Tongue (tissue), 2 donors: Measurements from ENCODE around the gene PRKCA. TPM values are rescaled to one million over a fixed set of nuclear protein-coding genes. Genes with fewer than 3 reads are reported as not detected.
"Not testable (repeated sequence)": the region's sequence is repeated elsewhere in the genome, so short reads cannot be mapped to it uniquely, and the experiment has no call there.

Source experiments
- DNase-seq: peaks from one replicate; pipeline ENCODE4 v3.0.0-alpha.2; 2015
- total RNA-seq: library from RNA; depleted of rRNA; stranded (reverse); fragments of >200 nt; gene quantifications from one replicate; pipeline ENCODE4 v1.2.3, GENCODE V29; 2014

The PRKCA gene
- total RNA-seq, 1 donor from 2014 or later: 8.0 TPM

DNA sequence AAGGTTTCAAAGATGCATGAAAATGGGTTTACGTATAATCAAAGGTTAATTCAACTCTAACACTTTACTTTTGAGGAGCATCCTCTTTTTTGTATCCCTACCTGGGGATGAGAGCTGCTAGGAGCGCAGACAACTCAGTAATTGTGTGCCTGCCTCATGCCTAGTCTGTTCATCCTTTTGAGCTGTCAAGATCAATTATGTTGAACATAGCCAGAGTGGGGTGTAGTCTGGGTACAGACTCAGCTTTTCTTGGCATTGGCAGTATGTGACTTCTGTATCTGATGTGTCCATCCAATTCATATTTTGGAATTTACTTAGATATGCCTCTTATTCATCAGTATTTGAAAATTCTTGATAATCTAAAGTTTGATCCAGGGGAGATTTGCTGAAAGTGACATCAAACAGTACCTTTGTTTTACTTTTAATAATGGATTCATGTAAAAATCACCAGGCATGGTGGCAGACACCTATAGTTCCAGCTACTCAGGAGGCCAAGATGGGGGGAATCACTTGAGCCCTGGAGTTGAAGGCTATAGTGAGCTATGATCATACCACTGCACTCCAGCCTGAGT, 24.1 kb downstream of the PRKCA start:
- no peak for DNase-seq

DNA sequence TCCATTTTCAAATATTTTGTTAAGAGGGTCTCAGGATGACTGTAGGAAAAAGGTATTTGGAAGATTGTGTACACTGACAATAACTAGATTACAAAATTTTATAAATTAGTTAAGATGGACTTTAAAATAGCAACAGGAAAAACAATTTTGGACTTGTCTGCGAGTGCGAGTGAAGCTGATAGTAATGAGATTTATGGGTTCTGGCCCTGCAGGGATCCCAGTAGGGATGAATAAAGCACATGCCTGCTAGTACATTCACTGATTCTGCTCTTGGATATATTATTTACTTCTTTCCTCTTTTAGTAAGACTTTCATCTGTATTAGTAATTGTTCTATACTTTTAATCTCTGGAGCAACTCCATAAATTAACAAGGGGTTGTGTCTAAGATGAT, 28.2 kb downstream of the PRKCA start:
- no peak for DNase-seq

DNA sequence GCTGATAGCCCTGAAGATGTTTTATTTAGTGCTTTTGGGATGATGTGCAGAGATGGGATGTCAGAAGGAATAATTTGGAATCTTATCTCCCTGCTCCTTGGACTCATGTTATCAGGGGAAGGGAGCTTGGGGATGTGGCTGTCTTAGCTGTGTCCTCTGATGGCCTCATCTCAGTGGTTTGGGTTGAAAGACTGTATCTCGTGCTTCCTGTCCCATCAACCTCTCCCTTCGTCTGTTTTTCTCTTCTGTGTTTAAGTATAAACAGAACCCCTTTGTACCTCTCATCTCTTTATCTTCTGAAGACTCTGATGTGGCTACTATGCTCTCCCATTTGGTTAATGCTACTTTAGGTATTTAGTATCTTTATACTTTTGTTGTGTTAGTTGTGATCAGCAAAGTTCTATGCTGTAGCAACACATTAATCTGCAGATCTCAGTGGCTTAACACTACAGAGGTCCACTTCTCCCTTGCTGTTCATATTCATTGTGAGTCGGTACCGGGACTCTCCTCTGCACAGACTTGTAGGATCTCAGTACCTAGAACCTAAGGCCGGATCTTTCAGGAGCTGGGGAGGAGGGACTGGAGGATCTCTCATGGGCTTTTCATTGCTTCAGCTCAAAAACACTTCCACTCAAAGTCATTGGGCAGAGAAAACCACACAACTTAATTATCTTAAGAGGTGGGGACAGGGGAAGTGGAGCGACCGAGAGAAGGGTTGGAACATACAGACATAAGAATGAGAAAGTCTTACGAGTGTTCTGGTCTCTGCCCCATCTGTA, 28.8 kb downstream of the PRKCA start:
- DNase-seq: no peak

DNA sequence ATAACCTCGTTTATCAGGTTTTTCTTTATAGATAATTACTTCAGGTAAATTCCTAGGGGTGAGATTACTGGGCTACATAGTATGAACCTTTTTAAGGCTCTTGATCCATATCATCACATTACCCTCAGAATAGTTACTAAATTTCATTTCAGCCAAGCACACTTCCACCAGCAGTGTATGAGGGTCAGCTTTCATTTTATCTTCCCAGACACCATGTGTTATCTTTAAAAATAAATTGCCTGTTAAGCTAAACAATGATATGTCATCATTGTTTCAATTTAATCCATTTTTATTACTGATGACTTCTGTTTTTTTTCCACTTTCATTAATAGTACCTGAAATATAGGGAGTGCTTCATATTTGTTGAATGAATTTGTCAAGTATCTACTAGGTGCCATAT, 33.4 kb downstream of the PRKCA start:
- no peak for DNase-seq

DNA sequence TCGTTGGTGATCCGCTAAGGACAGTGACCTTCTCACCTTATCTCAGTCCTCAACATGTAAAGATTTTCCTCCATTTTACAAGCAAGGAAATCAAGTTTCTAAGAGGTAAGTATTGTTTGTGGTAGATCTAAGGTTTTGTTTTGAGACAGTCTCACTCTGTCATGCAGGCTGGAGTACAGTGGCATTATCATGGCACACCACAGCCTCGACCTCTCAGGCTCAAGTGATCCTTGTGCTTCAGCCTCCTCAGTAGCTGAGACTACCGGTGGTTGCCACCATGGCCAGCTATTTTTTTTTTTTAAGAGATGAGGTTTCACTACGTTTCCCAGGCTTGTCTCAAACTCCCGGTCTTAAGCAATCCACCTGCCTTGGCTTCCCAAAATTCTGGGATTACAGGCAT, 34.9 kb downstream of the PRKCA start:
- DNase-seq: no peak

DNA sequence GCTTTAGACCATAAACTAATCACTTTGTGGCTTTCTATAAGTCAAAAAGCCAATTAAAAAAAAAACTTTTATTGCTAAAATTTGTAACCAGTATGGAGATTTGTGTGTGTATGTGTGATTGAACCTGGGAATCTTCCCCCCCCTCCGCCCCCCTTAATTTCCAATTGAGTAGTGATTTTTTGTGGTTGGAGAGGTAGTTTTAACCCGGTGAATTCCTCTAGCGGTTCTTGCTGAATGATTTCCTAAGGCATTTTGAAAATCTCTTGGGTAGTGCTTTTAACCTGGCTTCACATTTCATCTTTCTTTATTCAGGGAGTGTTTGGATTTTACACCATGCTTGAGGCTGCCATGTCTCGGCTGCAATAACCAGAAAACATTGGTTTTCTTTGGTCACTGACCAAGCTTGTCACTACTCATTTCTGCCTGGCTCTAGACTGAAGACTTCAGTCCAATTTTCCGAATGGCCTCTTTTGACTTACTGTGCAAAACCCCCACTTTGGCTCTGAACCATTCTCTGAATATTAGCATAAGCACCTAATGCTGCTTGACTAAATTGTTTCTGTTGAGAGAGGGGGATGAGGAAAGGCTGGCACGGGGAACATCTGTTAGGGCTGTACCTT, 35.6 kb downstream of the PRKCA start:
- DNase-seq: peak; percentile 82

DNA sequence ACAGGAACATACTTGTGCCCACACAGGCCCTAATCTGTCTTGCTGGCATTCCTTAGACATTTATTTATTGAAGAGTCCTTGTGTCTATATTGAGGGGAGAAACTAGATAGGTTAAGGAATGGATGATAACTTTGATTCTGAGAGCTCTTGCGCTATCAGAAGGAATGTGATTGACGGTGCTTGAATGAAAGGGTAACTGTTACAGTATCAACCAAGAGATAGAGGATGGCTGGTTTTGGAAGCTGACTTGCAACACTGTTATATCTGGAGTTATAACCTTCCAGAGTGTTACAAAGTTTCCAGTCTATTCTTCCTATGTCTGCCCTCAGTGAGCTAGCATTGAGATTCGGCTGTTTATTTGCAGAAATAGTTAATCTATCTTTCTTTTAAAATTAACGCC, 36.5 kb downstream of the PRKCA start:
- no peak for DNase-seq

DNA sequence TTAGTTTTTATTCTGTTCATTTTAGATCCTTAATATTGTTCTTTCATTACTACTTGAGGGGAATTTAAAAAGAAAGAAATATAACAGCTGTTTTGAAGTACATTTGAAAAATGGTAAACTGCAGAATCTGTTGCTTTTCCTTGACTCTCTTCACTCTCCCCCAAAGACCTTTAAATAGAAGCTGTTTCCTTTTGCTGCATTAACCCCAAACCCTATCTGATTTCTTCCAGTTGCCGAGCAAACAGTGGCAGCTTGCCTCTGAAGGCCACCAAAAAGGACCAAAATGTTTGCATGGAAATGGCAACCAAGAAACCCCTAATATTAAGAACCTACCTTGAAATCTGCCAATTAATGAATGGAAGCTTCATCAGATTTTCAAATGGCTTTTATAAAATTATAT, 37.1 kb downstream of the PRKCA start:
- no peak for DNase-seq

DNA sequence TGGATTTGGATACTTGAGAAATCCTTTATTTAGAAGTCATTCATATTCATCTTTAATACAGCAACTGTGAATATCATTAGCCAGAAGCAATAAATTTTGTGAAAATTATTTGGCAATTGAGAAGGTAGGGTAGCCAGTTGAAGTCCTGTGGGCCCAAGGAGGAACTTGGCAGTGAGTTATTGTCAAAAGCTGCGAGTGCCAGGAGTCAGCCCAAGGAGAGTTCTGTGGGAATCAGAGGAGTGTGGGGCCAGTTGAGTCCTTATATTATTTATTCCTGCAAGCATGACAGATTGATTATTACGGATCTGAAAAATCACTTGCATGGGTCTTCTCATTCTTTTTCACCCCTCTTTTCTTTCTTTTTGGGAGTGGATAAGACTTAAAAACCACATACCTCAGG, 38.3 kb downstream of the PRKCA start:
- no peak for DNase-seq

DNA sequence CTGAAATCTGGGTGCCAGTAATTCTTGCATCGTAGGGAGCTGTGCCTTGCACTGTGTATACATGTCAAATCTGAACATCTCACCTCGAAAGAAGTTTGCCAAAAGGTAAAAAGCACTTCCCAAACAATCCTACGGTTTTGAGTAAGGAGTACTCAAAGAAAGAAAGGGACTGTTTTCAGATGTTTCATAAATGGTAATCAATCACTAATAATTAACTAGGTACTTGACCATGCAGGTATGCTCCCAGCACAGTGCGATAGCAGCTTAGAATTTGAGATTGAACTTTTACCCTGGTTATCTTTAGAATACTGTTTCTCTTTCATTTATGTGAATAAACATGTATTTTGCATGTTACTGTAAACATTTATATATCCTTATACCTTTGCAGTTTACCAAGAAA, 39.0 kb downstream of the PRKCA start:
- DNase-seq: no peak

DNA sequence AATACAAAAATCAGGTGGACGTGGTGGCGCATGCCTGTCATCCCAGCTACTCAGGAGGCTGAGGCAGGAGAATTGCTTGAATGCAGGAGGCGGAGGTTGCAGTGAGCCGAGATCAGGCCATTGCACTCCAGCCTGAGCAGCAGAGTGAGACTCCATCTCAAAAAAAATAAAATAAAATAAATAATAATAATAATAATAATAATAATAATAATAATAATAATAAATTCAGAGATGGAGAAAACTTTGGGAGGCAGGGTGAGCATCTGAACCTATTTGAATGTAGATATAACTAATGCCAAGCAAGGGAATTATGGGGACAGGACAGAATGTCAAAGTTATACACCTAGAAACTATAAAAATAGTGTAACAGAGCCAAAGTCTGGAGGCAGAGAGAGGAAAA, 39.9 kb downstream of the PRKCA start:
- DNase-seq: not testable (repeated sequence)

DNA sequence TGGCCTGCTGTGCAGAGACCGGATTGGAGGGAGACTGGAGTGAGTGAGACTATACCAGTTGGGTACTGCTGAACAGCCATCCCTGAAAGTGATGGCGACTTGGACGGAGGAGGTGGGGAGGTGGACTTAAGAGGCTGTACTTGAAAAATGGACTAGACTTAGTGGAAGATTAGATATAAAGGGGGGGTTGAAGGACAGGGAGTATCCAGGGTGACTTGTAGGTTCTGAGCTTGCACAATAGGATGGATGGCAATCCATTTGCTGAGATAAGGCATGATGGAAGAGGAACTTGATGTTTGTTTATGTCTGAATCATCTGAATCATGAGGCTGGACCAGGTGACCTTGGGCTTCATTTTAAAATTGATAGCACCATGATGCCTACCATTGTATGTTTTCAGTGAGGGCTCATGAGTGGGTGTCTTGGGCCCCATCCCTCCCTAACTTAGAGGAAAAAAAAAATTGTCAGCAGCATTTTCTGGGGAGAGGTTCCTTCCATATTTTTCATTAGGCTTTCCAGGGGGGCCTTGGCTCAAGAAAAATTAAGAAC, 41.2 kb downstream of the PRKCA start:
- no peak for DNase-seq

DNA sequence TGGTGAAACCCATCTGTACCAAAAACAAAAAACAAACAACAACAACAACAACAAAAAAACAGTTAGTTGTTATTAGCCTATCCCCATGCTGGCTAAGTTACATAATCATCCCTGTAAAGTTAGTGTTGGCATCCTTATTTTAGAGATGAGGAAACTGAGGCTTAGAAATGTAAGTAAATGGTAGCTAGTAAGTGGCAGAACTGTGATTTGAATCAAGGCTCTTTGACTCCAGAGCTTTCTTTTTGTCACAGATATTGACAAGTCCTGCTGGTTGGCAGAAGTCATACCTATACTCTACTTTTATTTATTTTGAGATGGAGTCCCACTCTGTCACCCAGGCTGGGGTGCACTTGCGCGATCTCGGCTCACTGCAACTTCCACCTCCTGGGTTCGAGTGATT, 42.1 kb downstream of the PRKCA start:
- no peak for DNase-seq

DNA sequence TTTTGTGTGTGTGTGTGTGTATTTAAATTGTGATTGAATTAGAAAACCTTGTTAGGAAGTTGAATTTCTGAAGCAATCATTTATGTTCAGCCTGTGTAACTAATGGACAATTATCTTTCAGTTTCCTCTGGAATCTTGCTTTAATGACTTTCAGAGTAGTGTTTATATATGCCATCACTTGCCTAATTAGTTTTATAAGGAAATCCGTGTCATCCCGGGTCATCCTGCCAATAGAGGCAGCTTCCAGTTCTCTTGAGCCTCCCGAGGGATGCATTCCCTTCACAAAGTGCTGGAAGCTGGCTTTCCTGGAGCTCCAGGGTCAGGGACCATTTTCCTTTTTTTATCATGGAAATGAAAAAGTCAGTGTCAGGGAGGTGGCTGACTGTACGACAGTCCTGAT, 42.9 kb downstream of the PRKCA start:
- no peak for DNase-seq

DNA sequence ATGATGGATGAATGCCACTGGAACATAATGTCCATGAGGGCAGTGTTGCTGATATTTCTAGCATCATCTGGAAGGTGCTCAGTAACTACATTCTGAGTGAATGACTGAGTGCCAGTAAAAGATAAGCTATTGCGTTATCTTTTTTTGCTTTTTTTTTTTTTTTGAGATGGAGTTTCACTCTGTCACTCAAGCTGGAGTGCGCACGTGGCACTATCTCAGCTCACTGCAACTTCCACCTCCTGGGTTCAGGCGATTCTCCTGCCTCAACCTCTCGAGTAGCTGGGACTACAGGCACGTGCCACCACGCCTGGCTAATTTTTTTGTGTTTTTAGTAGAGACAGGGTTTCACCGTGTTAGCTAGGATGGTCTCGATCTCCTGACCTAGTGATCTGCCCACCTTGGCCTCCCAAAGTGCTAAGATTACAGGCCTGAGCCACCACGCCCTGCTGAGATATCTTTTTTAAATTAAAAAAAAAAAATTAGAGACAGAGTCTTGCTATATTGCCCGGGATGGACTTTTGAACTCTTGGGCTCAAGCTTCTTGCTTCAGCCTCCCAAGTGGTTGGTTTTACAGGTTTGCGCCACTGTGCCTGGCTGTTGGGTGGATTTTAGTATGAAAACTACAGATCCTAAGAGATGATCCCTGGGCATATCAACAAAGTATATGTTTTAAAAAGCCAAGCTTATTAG, 43.7 kb downstream of the PRKCA start:
- not testable (repeated sequence) for DNase-seq

DNA sequence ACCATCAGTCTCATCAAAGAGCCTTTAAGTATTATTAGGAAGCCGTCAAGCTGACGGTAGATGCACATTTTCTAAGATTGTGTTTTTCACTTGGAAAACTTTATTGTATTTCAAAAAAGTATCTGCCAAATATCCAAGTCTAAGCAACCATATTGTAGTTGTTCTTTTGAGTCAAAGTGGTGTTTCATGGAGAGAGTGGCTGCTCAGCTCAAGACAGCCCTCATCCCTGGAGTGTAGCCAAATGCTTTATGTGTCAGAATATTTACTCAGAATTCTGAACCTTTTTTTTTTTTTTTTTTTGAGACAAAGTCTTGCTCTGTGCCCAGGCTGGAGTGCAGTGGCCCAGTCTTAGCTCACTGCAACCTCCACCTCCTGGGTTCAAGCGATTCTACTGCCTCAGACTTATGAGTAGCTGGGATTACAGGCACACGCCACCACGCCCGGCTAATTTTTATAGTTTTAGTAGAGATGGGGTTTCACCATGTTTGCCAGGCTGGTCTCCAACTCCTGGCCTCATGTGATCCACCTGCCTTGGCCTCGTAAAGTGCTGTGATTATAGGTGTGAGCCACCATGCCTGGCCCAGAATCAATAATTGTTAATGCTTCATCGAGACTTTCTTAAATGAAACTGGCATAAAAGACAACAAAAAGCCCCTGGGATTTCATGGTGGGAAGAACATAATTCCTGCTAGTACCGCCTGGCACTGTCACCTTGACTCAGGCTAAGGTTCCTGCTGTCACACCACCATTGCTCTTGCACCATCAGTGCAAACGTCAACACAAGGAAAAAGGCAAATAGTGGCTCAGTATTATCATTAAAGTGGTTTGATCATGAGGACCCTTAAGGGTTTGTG, 45.5 kb downstream of the PRKCA start:
- peak; percentile 37 for DNase-seq

DNA sequence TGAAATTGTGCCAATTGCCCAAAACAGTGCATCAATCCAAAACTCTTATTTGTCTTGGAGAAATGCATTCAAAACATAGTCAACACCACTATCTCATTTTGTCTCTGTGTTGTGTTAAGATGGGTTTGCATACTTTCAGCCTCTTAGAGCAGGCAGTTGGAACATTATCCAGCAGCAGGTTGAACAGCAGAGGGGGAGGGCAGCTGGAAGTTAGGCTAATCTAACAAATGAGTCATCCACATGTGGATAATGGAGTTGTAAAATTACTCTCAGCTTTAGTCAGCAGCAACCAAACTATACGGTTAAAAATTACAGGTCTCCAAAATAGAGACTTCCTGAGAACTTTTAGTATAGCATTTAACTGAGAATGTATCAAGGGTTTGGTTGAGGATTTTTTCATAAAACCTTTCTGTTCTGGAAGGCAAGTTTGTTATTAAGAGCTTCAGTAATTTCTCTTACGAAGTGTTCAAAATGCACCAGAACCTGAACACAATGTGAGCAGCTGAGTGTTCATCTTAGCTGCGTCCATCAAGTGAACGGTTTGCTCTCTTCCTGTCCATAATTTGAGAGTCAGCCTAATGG, 46.3 kb downstream of the PRKCA start:
- DNase-seq: peak; percentile 42

DNA sequence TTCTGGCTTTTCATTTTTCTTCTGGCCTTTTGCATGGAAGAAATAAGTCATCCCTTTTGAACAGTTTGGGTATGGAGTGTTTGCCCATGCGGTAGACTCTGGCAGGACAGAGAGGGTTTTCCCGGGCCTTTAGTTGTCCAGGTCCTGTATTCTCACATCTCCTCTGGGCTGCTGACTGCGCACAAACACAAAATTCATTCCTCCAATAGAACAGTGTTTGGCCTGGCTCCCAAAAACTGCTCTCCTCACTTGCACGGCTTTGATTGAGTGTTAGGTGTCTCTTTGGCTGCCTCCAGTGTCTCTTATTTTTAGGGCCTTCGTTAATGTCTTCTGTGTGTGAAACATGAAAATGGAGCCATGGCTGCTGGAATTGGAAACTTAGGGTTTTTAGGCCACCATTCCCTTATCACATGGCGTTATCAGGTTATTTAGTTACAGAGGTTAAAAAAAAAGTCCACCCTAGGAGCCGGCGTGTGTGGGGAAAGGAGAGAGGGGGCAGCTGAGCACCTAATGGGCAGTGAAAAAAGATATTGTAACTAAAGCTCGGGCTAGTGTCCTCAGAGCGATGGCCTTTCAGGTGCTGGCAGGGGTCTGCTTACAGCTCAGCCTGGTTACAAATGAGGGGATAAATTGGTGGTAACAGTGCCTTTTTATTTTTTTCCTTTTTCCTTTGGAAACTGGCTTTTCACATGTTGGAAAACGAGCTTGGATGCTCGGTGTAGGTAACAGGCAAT, 47.3 kb downstream of the PRKCA start:
- no peak for DNase-seq

DNA sequence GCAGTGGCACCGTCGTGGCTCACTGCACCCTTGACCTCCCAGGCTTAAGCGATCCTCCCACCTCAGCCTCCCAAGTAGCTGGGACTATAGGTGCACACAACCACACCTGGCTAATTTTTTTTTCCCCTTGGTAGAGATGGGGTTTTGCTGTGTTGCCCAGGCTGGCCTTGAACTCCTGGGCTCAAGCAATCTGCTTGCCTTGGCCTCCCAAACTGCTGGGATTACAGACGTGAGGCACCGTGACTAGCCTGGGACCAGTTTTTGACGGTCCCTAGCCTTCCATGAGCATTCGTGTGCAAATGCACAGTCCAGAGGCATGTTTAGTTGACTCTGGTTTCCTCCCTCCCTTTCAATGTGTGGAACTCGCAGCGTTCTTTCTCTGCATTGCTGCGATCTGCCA, 48.2 kb downstream of the PRKCA start:
- not testable (repeated sequence) for DNase-seq

DNA sequence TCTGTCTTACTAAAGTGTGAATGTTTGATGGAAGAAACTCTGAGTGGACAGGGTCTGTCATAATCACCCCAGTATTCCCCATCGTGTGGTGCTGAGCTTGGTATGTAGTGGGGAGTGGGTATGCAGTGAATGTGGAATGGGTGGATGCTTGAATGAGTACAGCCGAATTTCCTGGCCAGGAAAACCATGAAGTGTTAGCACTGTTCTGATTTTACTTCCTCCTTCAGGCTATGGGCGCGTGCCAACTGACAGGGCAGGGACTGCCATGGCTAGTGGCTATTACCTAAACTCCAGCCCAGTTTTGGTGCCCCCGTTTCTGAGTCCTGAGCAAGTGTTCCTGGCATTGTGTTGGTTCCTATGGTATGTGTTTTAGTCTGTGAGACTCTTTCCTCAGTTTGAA, 48.6 kb downstream of the PRKCA start:
- no peak for DNase-seq

DNA sequence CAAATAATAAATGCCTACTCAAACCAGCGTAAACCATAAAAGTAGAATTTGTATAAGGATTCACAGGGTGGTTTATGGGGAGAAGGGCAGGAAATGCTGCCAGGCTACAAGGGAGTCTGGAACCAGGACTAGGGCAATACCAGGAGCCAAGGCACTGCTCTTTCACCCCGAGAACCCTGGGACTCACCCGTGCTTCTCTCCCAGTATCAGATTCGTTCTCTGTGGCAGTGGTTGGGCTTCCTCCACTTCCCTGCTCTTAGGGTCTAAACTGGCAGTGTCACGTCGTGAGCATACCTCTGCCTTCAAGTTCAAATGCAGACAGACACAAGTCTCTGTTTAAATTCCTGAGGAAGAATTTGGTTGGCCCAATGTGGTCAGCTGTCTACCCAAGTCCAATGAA, 49.3 kb downstream of the PRKCA start:
- DNase-seq: no peak
